Measurements from ENCODE around the gene DRD3.

GRCh38 chr3:114132500-114132899 is 46.4 kb downstream of the DRD3 start:
- TF ChIP-seq SUZ12 (IDR thresholded peaks at IDR 0.05) (no peak), SP1 (IDR thresholded peaks at IDR 0.05) (no peak), CTBP1 (IDR thresholded peaks at IDR 0.05; ENCODE audit: borderline replicate concordance) (no peak), ELF4 (IDR thresholded peaks at IDR 0.05) (no peak), TARDBP (IDR thresholded peaks at IDR 0.05) (no peak), ARNT (IDR thresholded peaks at IDR 0.05) (no peak), FOXK2 (IDR thresholded peaks at IDR 0.05) (no peak), NFRKB (IDR thresholded peaks at IDR 0.05) (no peak), FOXM1 (IDR thresholded peaks at IDR 0.05; ENCODE audit: borderline replicate concordance) (no peak), FOXA1 (IDR thresholded peaks at IDR 0.05) (no peak), BHLHE40 (IDR thresholded peaks at IDR 0.05; ENCODE audit: borderline replicate concordance) (no peak), PKNOX1 (IDR thresholded peaks at IDR 0.05) (no peak), ZNF384 (IDR thresholded peaks at IDR 0.05) (no peak), HDGF (IDR thresholded peaks at IDR 0.05; ENCODE audit: borderline replicate concordance) (no peak)

Data from HEK293T (cell line).